ENCODE results near the gene PCGF3. TPM values are rescaled to one million over a fixed set of nuclear protein-coding genes. Genes with fewer than 3 reads are reported as not detected.
A peak's percentile ranks its signal among the peaks of the same experiment; 100 is the strongest.
"Not testable (repeated sequence)": the region's sequence is repeated elsewhere in the genome, so short reads cannot be mapped to it uniquely, and the experiment has no call there.

Gene PCGF3
- total RNA-seq, 1 donor from 2014 or later, result 20.9 TPM

DNA sequence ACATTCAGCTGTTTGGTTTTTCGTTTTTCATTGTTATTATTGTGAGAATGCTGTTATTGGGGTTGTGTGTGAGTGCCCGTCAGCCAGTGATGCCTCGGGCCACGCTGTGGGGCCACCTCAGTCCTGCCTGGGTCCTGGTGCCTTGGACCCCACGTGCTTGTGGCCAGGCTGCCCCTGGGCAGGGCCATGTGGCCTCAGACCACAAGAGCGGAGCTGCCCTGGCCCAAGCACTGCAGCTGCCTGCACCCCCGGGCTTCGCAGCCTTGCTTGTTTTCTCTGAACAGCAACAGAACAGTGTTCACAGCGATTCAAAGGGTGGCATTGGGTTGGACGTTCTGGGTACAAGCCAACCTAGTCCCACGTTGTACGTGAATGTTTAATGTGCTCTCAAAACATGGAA is 63.4 kb downstream of the PCGF3 start:
- DNase-seq (peak; percentile 27), ATAC-seq (no peak)
- intact Hi-C loops (cut with micrococcal nuclease), result no loop called here

- intact Hi-C loops (cut with micrococcal nuclease), result no loop called here
- DNase-seq (peak; percentile 16), ATAC-seq (no peak)
These were observed 63.9 kb downstream of the PCGF3 start for GRCh38 chr4:769511-769910.

GRCh38 chr4:770022-770421 is 64.4 kb downstream of the PCGF3 start:
- peak; percentile 3 for DNase-seq
- intact Hi-C loops (cut with micrococcal nuclease), result no loop called here
- ATAC-seq, result no peak

DNA sequence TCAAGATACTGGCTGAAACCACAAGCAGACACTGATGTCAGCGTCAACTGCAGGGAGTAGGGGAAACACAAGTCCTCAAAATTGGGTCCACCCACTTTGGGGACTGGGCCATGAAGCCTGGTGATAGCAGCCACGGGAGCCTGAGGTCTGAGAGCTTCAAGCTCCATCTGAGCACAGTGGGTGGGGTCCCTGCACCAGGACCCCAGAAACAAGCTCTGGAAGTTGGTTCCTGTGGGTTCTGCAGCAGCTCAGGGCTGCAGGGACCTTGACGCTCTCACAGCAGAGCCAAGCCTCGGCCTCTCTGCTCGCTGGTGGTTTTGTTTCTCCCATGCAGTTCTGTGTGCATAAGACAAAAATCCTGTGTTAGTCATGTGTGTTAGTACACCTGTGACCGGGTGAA is 65.8 kb downstream of the PCGF3 start:
- ATAC-seq (peak; percentile 17), DNase-seq (peak; percentile 34)

DNA sequence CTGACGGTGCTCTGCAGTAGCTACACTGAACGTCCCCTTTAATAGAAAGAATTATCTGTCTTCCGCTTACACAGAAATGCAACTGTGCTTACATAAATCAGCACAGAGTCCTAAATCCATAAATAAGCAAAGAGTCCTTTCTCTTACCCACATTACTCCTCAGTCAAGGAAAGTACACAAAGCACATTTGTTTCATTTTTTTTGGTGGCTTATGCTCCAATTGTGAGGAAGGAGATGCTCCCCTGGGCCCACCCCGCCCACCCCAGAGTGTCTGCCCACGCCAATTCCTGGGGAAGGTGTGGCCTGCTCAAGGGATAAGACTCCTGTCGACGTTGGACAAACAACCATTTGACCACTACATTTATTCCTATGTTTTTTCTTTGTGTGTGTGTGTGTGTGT is 66.5 kb downstream of the PCGF3 start:
- intact Hi-C loops (cut with micrococcal nuclease), result no loop called here
- ATAC-seq (peak; percentile 60), DNase-seq (peak; percentile 23)

More for the DNA sequence above, 65.8 kb downstream of the PCGF3 start:
- intact Hi-C loops (cut with micrococcal nuclease), result no loop called here

DNA sequence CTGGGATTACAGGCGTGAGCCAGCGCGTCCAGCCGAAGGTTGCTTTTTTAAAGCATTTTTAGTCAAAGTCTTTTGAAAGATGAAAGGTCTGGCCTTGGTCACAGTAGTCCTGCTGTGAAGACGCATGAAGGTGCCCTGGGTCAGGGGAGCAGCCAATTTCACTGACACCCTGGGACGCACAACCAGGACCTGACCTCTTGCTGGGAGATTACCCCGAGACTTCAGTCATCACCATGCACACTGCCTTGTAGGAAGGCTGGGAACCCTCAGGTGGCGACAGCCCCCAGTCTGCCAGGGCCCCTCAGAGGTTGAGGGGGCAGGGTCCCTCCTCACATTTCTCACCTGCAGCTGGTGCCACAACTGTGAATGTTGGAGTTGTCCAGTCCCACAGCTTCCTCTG is 67.1 kb downstream of the PCGF3 start:
- intact Hi-C loops (cut with micrococcal nuclease), result no loop called here
- DNase-seq (peak; percentile 20), ATAC-seq (peak; percentile 10)

- peak; percentile 76 for DNase-seq
- intact Hi-C loops (cut with micrococcal nuclease), result no loop called here
- ATAC-seq, result peak; percentile 75
These were observed 67.6 kb downstream of the PCGF3 start for GRCh38 chr4:773214-773613.

- ATAC-seq; intact Hi-C loops (cut with micrococcal nuclease); DNase-seq: not testable (repeated sequence)
These were observed 68.9 kb downstream of the PCGF3 start for GRCh38 chr4:774419-775092.

DNA sequence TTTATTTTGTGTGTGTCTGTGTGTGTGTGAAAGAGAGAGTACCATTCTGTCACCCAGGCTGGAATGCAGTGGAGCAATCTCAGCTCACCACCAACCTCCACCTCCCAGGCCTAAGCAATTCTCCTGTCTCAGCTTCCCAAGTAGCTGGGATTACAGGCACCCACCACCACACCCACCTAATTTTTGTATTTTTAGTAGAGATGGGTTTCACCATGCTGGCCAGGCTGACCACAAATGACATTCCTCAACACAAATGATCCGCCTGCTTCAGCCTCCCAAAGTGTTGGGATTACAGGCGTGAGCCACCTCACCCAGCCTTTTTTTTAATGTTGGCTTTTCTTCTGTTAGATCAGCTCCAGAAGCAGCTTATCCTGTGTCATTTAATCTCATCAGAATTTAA is 69.9 kb downstream of the PCGF3 start:
- intact Hi-C loops (cut with micrococcal nuclease); DNase-seq; ATAC-seq: not testable (repeated sequence)

- DNase-seq, result no peak
- no peak for ATAC-seq
- intact Hi-C loops (cut with micrococcal nuclease), result no loop called here
These were observed 71.3 kb downstream of the PCGF3 start for GRCh38 chr4:776743-777441.

GRCh38 chr4:777520-778262 is 72.1 kb downstream of the PCGF3 start:
- intact Hi-C loops (cut with micrococcal nuclease), result no loop called here
- no peak for ATAC-seq
- no peak for DNase-seq

DNA sequence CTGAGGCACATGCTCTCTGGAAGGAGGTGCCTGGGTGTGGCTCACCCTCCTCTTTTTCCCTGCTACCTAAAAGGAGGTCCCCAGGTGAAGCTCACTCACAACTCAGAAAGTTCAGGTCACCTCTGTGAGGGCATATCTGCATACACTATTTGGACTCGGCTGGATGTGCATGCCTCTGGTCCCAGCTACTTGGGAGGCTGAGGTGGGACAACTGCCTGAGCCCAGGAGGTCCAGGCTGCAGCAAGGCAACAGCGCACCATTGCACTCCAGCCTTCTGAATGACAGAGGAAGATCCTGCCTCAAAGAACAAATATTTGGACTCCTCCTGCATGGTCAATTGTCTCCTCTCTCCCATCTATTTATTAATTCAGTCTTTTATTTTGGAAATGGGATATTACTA is 73.9 kb downstream of the PCGF3 start:
- peak; percentile 6 for DNase-seq
- intact Hi-C loops (cut with micrococcal nuclease), result no loop called here
- no peak for ATAC-seq

DNA sequence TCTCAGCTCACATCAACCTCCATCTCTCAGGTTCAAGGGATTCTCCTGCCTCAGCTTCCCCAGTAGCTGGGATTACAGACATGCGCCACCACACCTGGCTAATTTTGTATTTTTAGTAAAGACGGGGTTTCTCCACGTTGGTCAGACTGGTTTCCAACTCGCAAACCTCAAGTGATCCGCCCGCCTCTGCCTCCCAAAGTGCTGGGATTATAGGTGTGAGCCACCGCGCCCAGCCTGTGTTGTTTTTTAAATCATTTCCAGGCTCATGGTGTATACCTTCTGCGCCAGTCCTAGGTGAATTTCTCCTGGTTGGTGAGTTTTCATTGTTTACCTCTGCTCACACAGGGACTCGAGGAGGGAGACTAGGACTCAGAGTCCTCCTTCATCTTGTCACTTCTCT is 74.6 kb downstream of the PCGF3 start:
- intact Hi-C loops (cut with micrococcal nuclease); DNase-seq; ATAC-seq: not testable (repeated sequence)

GRCh38 chr4:780716-781492 is 75.3 kb downstream of the PCGF3 start:
- intact Hi-C loops (cut with micrococcal nuclease), result no loop called here
- DNase-seq, result peak; percentile 49
- ATAC-seq, result no peak

DNA sequence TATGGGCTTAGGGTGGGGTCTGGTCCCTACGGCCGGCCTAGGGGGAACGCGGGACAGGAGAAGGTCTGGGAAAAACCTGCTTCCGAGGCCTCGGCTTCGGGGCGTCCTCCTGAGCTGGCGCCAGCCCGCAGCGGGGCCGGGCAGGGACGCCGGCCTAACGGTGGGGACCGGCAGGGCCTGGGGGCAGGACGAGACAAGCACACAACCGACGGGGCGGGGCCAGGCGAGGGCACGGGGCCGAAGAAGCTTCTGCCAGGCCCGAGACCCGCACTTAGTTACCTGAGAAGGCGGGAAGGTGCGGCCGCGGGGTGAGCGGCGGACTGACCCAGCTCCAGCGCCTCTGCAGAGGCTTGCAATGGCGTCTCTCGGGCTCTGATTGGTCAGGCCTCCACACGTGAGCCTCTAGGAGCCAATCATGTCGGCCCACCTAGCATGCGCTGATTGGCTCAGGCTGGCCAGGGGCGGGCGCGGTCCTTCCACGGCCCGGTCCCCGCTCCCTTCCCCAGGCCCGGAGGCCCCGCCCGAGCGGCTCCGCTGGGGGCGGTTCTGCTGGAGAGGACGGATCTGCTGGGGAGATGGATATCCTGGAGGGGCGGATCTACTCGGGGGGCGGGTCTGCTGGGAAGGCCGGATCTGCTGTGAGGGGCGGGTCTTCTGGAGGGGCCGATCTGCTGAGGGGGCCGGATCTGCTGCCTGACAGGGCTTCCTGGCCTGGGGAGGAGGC is 76.0 kb downstream of the PCGF3 start:
- intact Hi-C loops (cut with micrococcal nuclease), result no loop called here

GRCh38 chr4:784401-785331 is 79.0 kb downstream of the PCGF3 start:
- DNase-seq (peak; percentile 29), ATAC-seq (no peak)
- intact Hi-C loops (cut with micrococcal nuclease), result no loop called here

More for the DNA sequence above, 76.0 kb downstream of the PCGF3 start:
- ATAC-seq, result peak; percentile 97
- DNase-seq, result peak; percentile 99

DNA sequence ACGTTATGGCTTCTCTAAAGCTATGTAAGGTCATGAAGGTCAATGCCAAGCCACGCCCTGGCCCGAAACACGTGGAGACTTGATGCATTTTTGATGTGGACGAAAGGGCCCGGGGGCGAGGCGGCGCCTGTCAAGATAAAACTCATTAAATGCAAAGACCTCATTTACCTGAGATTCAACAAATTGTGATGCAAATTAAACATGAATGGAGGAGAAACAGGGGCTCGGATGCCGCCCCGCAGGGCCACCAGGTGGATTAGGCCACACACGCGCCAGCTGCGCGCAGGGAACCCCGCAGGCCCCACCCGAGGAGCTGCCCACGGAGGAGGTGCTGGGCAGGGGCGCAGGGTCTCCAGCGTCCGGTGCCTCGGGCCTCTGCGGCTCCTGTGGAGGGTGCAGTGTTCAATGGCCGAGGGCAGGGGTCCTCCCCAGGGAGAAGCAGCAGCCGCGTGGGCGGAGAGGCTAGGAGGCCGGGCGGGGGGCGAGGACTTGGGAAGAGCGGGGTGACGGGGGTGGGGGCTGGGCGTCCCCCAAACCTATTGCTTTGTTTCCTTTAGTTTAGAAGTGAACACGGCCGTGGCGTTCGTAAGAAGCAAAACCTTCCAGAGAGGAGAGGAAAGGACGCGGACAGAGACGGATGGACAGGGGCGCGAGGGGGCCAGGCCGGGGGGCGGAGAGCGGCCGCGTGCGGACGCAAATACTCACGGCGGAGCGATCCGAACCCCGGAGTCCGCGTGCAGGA is 79.9 kb downstream of the PCGF3 start:
- DNase-seq, result peak; percentile 30
- no peak for ATAC-seq
- intact Hi-C loops (cut with micrococcal nuclease), result no loop called here
